Breast epithelium (tissue), 3 donors: ENCODE data around the gene LMOD3.

Experiments
- POLR2A ChIP-seq: fragments of 450-650 bp; IDR thresholded peaks from one replicate; pipeline ENCODE4 v1.6.1; 2016; ENCODE audit warnings: antibody characterized with exemption, mild to moderate bottlenecking, moderate library complexity
- POLR2AphosphoS5 ChIP-seq, 3 donors: sonication (generic); formaldehyde crosslinking; IDR thresholded peaks; one replicate each; pipeline ENCODE4 v1.6.1; 2017; ENCODE audit warnings: antibody characterized with exemption in 3 of 3
- TF ChIP-seq, protein P1 (sequence below), 3 donors: fragments of 450-650 bp; IDR thresholded peaks; one replicate each; pipeline ENCODE4 v1.5.1; 2016 to 2017; ENCODE audit warnings: antibody characterized with exemption in 3 of 3, mild to moderate bottlenecking in 3 of 3, moderate library complexity in 3 of 3

DNA sequence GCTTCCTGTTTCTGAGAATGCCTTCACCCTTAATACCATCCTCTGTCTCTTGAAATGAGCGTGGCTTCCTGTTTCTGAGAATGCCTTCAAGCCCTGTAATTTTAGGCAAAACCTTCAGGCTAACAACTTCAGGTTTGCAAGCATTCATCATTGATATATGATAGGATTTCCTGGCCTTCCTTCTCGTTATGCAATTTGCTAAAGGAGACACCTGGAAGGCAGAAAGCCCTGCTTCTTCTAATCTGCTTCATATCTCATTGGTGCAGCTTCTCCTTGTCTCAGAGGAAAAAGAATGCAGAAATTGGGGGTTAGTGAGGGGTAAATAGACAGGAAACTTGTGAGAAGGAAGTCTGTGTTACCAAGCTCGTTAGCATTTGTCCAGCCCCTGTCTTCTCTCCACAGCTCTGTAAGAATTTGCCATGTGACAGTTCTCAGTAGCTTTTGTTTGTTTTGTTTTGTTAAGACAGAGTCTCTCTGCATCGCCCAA lies 30.3 kb downstream of the LMOD3 start:
- TF ChIP-seq, protein P1, sequence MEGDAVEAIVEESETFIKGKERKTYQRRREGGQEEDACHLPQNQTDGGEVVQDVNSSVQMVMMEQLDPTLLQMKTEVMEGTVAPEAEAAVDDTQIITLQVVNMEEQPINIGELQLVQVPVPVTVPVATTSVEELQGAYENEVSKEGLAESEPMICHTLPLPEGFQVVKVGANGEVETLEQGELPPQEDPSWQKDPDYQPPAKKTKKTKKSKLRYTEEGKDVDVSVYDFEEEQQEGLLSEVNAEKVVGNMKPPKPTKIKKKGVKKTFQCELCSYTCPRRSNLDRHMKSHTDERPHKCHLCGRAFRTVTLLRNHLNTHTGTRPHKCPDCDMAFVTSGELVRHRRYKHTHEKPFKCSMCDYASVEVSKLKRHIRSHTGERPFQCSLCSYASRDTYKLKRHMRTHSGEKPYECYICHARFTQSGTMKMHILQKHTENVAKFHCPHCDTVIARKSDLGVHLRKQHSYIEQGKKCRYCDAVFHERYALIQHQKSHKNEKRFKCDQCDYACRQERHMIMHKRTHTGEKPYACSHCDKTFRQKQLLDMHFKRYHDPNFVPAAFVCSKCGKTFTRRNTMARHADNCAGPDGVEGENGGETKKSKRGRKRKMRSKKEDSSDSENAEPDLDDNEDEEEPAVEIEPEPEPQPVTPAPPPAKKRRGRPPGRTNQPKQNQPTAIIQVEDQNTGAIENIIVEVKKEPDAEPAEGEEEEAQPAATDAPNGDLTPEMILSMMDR (IDR thresholded peaks at IDR 0.05) = no peak
- no peak for TF ChIP-seq POLR2AphosphoS5 (IDR thresholded peaks at IDR 0.05)
- TF ChIP-seq POLR2A = no peak
